Measurements from ENCODE around the gene NAALADL1.
"Not testable (repeated sequence)": the region's sequence is repeated elsewhere in the genome, so short reads cannot be mapped to it uniquely, and the experiment has no call there.

The NAALADL1 gene

DNA sequence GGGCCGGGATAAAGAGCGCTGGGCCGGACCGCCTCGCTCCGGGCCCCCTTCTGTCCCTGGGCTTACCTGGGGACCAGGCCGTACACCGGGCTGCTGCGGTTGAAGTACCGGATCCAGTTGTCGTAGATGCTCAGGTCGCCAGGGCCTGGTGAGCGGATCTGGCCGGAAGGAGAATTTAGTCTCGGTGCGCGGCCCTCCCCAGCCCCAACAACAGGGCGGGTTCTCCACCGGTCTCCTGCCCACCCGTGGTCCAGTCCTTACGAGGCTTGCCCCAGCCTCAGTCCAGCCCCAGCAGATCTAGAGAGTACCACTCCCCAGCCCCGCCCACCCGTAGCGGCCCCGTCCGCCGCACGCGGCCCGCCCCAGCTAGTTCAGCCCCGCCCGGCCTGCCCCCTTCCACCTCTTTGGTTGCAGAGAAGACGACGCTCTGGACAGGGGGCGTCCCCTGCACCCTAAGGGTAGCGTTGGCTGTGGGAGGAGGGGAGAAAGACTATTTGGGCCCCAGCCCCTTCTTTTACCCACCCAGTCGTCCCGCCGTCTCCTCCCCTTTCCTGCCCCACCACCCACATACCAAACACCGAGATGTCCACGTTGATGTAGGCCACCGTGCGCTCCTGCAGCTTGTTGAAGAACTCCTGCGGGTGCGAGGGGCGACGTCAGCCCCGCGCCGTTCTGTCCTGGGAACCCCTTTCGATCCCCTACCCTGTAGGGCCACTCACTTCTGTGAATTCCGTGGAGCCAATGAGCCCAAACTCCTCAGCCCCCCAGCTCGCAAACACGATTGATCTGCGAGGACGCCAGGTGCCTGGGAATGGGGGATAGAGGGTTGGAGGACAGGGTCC lies 10.6 kb downstream of the NAALADL1 start:
- peak; percentile 56 for DNase-seq

DNA sequence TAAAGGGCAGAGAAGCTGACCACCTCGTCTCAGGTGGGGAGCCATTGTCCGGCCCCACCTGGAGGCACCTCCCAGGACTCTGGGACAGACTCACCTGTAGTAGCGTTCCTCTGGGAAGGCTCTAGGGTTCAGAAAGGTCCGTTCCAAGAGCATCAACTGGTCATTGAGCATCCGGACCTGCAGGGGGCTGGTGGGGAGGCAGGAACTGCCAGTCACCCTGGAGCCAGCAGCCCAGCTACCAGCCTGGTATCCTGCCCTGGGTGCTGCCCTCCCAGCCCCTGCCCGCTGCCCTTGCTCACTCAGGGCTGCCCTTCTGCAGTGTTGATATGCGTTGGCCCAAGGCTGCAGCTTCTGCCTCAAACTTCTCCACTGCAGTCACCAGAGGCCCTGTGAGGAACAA lies 12.6 kb downstream of the NAALADL1 start:
- DNase-seq, result no peak

DNA sequence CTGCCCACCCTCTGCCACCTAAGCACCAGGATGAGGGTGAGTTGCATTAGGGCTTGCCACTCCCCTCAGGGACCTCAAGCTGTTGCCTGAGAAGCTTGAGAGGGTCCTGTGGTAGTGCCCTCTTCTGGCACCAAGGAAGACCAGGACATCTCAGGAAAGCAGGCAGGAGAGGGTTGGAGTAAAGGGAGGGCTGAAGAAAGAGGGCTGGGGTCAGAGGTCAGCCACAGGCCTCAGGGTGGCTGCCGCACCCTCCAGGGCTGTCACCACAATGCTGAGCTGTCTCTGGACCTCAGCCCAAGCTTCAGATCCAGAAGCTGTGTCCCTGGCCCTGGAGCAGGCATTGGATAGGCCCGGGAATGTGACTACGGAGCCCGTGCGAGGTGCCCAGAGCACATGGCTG lies 13.3 kb downstream of the NAALADL1 start:
- no peak for DNase-seq

DNA sequence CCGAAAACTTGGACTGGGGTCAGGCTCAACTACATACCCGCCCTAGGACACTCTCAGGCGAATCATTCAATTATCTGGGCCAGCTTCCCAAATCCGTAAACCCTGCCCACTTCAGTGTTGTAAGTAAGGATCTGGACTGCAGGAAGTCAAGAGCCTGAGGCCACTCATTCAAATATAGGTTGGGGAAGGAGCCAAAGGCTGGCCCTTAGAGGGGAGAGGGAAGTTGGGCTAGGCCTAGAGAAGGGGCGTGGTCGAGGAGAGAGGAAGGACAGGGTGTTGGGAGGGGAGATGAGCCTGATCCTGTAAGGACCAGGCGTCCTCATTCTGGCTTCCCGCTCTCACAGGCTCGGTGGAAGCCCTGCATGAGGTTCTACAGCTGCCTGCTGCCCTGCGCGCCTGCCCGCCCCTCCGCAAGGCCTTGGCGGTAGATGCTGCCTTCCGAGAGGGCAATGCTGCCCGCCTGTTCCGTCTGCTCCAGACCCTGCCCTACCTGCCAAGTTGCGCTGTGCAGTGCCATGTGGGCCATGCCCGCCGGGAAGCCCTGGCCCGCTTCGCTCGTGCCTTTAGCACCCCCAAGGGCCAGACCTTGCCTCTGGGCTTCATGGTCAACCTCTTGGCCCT lies 14.4 kb downstream of the NAALADL1 start:
- peak; percentile 41 for DNase-seq

DNA sequence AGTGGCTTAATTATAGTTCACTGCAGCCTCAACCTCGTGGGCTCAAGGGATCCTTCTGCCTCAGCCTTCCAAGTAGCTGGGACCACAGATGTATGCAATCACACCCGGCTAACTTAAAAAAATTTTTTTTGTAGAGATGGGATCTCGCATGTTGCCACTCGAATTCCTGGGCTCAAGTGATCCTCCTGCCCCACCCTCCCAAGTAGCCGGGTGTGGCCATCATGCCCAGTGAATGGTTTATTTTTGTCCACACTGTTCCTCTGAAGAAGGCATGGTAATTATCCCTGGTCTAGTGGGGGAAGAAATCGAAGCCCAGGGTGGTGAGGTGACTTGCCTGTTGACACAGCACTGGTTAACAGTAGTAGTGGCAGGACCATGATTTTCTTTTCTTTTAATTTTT lies 15.5 kb downstream of the NAALADL1 start:
- no peak for DNase-seq

DNA sequence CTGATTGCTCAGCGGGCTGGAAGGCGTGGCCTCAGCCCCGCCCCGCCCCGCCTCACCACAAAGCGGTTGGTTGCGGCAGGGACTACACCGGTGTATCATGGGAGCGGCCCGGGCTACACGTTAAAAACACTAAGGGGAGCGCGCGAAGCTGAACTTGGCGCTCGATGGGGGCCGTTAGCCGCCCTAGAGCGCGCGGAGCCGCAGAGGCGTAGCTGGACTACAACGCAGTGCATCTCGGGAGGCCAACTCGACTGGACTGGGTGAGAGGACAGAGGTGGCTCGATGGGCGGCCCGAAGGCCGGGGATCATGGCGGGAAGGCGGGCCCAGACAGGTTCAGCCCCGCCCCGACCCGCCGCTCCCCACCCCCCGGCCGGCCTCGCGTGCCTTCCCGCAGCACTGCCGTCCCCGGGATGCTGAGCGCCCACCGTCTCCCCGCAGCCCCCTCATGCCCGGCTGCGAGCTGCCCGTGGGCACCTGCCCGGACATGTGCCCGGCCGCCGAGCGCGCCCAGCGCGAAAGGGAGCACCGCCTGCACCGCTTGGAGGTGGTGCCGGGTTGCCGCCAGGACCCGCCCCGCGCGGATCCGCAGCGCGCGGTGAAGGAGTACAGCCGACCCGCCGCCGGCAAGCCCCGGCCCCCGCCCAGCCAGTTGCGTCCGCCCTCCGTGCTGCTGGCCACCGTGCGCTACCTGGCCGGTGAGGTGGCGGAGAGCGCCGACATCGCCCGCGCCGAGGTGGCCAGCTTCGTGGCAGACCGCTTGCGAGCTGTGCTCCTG lies 17.3 kb downstream of the NAALADL1 start, which contains the start of gene SAC3D1:
SAC3D1 (plus strand) TSS at position 364 of the 776 bp plus-strand sequence; CDS start at position 447, 83 bp downstream.
- DNase-seq, result peak; percentile 94

DNA sequence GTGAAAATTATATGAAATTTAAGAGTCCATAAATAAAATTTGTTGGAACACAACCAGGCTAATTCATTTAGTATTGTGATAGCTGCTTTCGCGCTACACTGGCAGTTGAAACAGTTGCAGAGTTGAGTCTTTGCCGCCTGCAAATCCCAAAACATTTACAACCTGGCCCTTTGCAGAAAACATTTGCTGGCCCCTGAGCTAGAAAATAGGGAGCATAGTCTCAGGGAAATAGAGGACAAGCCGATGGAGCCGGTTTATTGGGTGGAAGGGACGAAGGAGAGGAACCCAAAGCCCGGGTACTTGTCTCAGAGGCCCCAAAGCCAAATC lies 17.9 kb downstream of the NAALADL1 start:
- DNase-seq, result no peak

DNA sequence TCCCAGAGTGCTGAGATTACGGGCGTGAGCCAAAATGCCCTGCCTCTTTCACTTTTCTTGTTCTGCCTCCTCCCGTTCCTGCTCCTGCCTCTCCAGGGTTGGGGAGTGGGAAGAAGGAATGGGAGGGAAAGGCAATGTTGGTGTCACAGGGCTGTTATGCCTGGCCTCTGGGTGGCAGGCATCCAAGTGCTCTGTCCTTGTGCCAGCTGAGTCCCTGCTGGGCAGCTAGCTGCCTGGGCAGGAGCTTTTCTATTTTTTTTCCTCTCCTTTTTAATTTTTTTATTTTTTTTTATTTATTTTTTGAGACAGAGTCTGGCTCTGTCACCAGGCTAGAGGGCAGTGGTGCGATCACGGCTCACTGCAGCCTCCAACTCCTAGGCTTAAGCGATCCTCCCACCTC lies 21.4 kb downstream of the NAALADL1 start:
- DNase-seq, result no peak

DNA sequence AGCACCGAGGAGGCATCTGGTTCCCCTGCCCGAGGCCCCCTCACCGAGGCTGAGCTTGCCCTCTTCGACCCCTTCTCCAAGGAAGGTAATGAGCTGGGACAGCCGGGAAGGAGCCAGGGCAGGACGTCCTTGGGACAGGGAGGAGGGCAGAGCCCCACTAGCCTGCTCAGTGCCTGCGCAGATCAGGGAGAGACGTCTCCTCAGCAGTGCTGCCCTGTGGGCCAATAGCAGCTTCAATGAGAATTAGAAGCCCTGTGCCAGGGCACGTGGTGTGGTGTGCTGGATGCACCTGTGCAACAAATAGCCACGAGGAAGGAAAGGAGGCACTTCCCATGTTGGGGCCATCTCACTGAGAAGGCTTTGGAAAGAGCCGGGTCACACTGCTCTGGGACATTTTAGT lies 22.8 kb downstream of the NAALADL1 start:
- no peak for DNase-seq

DNA sequence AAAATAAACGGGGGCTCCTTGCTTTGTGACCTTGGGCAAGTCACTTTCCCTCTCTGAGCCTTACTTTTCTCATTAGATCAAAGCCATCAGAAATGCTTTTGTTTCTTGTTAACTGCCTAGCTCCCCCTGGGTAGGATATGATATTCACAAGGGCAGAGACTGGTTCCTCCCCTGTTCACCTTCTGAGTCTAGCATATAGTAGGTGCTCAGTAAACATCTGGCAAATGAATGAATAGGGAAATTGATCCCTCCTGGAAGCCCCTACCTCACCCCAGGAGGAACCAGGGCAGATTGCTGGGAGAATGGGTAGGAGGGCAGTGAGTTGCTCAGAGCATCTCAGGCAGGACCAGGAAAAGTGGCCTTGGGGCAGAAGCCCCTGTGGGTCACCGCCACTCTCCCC lies 23.9 kb downstream of the NAALADL1 start:
- no peak for DNase-seq

DNA sequence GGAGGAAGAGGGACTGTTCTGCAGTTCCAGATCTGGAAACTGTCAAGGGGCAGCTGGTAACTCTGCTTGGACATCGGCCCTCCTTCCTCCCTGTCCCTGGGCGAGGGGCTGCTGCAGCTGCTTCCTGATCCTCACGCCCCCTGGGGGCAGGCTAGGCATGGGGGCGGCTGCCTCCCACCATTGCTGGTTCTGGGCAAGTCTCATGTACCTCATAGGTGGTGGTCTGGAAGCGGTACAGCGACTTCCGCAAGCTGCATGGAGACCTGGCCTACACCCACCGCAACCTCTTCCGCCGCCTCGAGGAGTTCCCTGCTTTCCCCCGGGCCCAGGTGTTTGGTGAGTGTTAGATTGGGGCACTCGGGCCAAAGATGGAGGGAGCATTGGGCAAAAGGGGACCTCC lies 26.1 kb downstream of the NAALADL1 start:
- no peak for DNase-seq

DNA sequence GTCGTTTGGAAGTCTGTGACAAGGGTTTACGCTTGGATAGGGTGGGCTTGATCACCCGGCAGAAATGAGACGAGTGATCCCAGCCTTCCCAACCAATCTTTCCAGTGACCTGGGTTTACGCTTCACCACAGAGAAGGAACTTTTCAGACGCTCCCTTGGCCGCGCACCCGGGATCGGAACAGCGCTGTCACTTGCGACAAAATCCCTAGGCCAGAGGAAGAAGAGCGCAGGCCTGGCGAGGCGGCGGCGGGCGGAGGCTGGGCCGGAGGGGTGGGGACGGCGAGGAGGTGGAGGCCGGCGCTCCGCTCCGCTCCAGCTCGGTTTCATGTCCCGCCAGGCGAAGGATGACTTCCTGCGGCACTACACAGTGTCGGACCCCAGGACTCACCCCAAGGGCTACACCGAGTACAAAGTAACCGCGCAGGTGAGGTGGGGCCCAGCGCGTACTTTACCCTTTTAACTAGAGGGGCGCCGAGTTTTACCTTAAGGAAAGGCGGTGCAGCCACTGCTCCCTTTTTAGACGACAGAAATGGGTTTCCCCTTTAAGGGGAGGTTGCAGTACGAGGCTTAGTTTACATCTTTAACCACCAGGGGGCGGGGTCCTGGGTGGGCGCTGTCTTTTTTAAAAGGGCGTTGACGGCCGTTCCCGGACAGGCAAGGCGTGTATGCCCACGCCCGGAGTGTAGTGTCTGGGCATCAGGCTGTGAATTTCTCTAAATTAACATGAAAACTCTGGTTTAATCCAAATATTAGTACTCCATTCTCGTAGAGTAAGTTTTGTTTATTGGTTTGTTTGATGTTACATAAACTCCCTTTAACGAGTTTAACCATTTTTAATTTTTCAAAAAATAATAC lies 30.9 kb downstream of the NAALADL1 start, which contains the start of gene SNX15:
SNX15 (plus strand) TSS at position 227 of the 855 bp plus-strand sequence; CDS start at position 326, 99 bp downstream.
- peak; percentile 96 for DNase-seq

DNA sequence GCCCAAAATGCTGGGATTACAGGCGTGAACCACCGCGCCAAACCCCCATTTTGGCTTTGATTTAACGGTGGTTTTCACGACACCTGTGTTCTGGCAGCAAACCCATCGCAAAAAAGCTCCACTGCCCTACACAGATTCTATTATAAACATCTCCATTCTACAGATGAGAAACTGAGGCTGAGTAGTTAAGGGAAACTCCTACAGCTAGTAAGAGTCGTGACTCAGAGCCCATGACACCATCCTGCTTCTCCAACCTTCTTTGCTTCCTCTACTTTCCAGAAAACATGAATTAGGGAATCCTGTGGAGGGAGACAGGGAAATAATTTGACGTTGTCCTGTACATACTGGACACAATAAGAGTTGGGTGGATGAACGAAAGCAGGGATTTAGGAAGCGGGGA lies 31.5 kb downstream of the NAALADL1 start:
- DNase-seq, result no peak

DNA sequence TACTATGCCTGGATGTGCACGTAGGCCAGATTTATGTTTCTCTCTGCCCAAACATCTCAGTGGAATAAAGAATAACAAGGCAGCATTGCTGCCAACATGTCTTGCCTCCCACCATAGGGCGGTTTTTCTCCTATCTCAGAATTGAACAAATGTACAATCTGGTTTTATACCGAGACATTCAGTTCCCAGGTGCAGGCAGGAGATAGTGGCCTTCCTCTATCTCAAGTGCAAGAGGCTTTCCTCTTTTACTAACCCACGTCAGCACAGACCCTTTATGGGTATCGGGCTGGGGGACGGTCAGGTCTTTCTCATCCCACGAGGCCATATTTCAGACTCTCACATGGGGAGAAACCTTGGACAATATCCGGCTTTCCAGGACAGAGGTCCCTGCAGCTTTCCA lies 34.9 kb downstream of the NAALADL1 start:
- not testable (repeated sequence) for DNase-seq

DNA sequence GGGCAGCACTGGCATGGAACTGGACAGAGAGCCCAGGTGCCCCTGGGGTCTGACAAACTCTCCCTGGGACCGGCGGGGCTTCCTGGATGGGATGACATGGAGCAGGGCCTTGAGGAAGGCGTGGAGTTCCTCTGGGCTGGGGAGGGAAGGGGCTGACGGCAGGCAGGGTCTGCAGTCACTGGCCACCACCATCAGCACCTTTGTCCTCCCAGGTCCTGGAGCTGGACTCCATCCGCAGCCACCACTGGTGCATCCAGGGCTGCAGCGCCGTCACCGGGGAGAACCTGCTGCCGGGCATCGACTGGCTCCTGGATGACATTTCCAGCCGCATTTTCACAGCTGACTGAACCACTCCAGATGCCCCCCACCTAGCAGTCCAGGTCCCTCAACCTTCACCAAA lies 36.8 kb downstream of the NAALADL1 start:
- DNase-seq, result no peak

DNA sequence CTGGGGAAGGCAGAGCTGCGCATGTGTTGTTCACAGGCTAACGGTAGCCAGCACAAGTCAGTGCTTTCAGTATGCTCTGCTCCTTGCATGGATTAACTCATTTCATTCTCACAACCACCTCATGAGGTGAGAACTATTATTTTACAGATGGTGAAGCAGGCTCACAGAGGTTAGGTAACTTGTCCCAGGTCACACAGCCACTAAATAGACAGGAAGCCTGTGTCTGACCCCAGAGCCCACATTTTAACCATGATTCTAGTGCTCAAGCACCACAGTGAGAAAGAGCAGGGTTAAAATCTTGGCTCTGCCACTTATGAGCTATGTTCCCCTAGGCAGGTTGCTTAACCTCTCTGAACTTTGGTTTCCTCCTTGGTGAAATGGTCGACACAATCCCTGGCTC lies 37.4 kb downstream of the NAALADL1 start:
- no peak for DNase-seq

DNA sequence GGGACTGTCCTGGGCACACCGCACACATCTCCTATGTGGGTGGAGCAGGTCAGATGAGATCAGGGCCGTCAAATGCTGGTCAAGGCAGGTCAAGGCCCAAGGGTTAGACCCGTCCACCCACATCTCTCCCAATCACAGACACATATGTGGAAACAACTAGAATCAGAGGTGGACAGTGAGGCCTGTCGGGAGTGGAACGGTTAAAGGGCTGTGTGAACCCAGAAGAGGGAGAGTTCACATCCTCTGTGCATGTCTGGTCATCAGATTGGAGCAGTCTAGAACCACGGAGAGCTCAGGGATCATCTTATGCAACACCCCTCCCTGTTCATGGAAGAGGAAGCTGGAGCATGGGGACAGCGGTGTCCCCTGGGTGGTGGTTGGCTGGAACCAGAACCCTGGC lies 38.5 kb downstream of the NAALADL1 start:
- DNase-seq, result no peak

DNA sequence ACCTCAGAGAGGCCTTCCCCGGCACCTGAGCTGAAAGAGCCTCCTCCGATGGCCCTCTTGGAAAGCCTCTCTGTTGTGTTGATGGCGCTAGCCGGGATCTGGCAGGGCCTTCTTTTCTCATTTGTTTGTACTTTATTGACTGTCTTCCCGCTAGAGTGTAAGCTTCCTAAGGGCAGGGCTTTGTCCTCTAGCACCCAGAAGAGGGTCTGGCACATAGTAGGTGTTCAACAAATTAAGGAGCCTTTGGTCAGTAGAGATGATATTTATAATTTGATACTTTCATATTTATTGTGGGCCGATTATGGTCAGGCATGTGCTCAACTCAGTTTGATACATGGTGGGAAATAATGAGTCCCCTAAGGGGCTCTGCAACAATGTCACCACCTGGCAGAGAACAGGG lies 40.4 kb downstream of the NAALADL1 start:
- DNase-seq, result no peak

DNA sequence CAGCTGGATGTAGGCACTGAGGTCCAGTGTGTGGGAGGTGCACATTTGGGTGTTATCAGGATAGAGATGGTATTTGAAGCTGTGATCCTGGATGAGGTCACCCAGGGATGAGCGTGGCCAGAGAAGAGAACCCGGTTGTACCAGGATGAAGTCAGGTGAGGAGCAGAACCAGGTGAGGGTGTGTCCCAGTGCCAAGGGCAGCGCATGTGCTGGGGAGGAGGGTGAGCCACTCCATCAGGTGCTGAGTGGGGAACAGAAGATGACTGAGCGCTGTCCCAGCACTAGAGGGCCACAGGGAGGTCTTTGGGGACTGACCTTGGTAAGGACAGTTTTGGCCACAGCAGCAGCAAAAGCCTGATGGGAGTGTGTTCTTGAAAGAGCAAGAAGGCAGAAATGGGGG lies 41.6 kb downstream of the NAALADL1 start:
- no peak for DNase-seq

DNA sequence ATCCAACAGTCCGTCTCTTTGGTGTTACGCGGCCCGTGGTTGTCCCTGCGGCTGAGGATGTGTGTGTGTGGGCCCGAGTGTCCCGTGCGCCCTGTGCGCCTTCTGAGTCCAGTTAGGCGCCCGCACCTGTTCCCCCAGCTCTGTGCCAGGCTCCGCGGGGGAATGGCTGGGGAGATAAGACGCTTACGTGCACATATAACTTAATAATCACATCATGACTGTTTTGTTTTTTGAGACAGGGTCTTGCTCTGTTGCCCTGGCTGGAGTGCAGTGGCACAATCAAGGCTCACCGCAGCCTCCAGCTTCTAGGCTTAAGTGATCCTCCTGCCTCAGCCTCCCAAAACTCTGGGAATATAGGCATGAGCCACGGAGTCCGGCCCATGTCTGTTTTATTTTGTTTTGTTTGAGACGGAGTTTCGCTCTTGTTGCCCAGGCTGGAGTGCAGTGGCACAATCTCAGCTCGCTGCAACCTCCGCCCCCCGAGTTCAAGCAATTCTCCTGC lies 43.6 kb downstream of the NAALADL1 start:
- DNase-seq, result no peak

DNA sequence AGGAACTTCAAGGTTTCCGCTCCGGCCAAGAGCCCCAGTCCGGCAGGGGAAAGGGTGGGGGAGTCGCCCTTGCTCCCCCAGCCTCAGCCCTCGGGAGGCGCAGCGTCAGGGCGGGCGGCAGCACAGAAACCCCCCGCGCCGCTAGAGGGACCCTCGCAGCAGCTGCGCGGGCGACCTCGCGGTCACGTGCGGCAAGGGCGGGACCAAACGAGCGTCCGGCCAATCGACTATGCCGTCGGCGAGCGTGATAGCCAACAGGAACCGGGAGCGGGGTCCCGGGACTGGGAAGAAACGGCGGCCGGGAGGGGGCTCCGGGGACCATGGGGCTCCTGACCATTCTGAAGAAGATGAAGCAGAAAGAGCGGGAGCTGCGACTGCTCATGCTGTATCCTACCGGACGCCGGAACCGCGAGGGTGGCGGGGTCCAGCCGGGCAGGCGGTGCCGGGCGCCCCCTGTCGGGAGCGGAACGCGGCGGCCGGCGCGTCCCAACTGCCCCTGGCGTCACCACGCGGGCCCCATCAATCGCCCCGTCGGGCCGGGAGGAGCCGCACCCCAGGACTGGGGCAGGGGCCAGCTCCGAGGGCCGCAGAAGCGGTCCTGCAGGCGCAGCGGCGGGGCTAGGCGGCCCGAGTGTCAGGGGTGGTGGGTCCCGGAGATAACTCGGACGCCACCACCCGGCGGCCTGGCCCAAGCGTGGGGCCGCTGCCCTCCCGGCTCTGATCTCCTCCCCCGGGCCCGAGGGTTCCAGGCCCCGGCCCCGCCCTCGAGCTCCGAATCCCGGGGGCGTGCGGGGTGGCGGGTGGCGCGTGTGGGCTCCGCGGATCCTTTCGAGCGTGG lies 44.2 kb downstream of the NAALADL1 start, which contains the start of gene ARL2:
ARL2 (plus strand) TSS at position 273 of the 838 bp plus-strand sequence; CDS start at position 321, 48 bp downstream.
- DNase-seq, result peak; percentile 96

Data from right hindlimb (tissue), 1 donor.